ENCODE measurements around the gene CD70.
A peak's percentile ranks its signal among the peaks of the same experiment; 100 is the strongest.
"Not testable (repeated sequence)": the region's sequence is repeated elsewhere in the genome, so short reads cannot be mapped to it uniquely, and the experiment has no call there.

CD70 gene, protein sequence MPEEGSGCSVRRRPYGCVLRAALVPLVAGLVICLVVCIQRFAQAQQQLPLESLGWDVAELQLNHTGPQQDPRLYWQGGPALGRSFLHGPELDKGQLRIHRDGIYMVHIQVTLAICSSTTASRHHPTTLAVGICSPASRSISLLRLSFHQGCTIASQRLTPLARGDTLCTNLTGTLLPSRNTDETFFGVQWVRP

DNA sequence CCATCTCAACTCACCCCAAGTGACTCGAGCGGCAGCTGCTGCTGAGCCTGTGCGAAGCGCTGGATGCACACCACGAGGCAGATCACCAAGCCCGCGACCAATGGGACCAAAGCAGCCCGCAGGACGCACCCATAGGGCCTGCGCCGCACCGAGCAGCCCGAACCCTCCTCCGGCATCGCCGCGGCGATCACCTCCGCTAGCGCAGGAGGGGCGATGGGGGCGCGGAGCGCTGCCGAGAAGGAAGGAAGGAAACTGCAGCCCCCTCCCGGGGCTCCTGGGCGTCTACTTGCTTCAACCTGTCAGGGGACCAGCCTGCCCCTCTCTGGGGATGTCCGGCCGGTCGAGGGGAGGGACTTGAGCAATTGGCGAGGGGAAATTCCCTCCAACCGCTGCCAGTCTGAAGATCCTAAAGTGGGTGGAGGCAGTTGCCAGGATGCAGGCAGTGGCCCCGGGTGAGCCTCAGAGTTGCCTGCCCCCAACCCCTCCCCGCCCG lies at the start of gene CD70:
TSS of gene CD70 (minus strand) at position 324 of the 493 bp plus-strand sequence. CDS start at position 176, 148 bp downstream.
- no peak for DNase-seq

DNA sequence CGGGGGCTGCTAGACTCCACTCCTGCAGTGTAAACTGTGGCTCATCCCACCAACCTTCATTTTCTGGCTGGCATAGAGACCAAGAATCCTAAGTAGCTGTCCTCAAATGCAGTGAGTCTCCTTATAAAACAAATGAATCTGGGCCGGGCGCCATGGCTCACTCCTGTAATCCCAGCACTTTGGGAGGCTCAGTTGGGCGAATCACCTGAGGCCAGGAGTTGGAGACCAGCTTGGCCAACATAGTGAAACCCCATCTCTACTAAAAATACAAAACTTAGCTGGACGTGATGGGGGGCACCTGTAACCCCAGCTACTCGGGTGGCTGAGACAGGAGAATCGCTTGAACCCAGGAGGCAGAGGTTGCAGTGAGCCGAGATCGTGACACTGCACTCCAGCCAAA lies 49.4 kb upstream of the CD70 start:
- not testable (repeated sequence) for DNase-seq

DNA sequence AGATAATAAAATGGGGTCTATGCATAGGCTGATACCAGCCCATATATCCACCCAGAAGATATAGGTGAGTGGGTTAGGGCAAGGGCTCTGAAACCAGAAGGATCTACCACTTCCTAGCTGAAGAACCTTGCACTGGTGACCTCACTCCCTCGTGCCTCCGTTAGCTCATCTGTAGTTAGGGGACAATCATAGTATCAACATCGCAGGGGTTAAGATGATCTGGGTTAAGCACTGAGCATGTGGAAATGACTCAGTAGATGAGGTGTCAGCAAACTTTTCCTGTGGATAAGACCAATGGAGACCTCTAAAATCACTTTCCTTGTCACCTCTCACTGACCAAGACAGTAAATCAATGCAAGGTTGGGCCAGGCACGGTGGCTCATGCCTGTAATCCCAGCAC lies 48.5 kb upstream of the CD70 start:
- DNase-seq, result no peak

DNA sequence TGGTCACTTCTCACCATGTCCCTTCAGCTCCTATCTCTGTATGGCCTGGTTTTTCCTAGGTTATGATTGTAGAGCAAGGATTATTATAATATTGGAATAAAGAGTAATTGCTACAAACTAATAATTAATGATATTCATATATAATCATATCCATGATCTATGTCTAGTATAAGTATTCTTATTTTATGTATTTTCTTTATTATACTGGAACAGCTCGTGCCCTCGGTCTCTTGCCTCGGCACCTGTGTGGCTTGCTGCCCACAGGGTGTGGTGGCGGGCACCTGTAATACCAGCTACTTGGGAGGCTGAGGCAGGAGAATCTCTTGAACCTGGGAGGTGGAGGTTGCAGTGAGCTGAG lies 42.5 kb upstream of the CD70 start:
- not testable (repeated sequence) for DNase-seq

DNA sequence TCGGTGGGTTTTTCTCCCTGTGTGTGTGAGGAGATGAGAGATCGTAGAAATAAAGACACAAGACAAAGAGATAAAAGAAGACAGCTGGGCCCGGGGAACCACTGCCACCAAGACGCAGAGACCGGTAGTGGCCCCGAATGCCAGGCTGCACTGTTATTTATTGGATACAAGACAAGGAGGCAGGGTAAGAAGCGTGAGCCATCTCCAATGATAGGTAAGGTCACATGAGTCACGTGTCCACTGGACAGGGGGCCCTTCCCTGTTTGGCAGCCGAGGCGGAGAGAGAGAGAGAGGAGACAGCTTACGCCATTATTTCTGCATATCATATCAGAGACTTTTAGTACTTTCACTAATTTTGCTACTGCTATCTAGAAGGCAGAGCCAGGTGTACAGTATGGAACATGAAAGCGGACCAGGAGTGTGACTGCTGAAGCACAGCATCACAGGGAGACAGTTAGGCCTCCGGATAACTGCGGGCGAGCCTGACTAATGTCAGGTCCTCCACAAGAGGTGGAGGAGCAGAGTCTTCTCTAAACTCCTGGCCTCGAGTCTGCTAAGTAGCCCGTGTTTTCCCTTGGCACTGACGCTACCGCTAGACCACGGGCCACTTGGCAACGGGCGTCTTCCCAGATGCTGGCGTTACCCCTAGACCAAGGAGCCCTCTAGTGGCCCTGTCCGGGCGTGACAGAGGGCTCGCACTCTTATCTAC lies 42.0 kb upstream of the CD70 start:
- not testable (repeated sequence) for DNase-seq

DNA sequence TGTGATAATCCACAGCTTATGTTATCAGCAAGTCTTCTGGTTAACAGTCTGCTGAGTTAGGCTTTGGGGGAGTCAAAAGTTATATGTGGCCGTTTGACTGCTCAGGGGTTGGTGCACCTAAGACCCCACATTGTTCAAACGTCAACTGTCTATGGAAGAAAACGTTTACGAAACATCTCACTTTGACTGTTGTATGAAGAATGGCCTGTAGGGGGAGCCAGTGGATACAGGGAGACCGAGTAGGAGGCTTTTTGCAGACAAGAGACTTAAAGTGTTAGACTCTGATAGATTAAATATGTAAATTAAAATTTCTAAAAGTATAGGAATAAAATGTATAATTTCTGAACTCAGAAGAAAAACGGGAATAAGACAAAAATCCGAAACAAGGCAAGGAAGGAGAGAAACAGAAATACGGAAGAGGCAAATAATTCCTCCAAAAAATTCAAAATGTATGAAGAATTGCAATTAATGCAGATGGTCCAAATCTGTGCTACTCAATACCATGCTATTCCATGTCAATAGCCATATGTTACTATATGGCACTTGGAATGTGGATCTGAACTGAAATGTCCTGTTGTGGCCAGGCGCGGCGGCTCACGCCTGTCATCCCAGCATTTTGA lies 41.2 kb upstream of the CD70 start:
- peak; percentile 30 for DNase-seq

DNA sequence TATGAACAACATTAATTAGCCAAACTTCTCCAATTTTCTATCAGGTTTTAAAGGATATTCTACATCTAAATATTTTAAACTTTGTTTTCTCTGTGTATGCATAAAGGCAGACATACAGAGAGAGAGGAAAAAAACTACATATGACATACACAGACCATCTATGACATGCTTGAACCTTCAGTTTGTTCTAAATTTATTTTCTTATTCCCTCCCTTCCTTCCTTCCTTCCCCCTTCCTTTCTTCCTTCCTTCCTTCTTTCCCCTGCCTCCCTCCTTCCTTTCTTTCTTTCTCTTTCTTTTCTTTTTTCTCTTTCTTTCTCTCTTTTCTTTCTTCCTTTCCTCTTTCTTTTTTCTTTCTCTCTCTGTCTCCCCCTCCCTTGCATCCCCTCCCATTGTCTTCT lies 35.8 kb upstream of the CD70 start:
- no peak for DNase-seq

DNA sequence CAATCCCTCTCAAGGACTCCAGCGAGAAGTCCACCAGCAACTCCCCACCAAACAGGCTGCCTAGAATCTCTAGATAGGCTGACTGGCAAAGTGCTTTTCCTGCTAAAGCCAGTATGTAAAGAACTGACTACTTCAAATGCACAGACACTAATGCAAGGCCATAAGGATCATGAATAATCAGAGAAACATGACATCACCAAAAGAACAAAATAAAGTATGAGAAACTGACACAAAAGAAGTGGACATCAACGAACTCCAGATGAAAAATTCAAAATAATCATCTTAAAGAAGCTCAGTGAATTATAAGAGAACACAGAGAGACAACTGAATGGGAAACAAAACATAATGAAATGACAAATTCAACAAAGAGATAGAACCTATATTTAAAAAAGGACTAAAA lies 26.4 kb upstream of the CD70 start:
- no peak for DNase-seq

DNA sequence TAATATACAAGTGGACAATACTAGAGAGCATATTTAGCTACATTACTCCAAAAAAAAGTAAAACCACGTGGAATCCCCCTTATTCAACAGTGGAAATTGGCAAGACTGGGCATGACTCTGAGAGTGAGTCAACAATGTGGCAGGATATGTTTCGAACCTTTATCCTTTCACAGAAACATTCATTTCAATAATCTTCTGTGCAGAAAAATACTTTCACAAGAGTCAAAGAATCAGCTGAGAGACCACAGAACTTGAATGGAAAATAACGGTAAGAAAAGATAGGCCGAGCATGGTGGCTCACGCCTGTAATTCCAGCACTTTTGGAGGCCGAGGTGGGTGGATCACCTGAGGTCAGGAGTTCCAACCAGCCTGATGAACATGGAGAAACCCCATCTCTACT lies 25.1 kb upstream of the CD70 start:
- DNase-seq, result no peak

DNA sequence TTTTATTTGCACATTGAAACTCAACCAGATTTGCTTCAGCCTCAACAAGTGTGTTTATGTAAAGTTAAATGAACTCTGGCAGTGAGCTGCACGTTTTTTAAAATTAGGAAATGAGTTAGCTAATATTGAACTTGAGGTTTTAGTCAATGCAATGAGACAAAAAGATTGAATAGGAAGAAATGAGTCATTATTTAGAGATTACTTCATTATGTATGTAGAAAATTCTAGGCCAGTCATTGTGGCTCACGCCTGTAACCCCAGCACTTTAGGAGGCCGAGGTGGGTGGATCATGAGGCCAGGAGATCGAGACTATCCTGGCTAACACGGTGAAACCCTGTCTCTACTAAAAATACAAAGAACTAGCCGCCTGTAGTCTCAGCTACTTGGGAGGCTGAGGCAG lies 22.8 kb upstream of the CD70 start:
- DNase-seq, result no peak

DNA sequence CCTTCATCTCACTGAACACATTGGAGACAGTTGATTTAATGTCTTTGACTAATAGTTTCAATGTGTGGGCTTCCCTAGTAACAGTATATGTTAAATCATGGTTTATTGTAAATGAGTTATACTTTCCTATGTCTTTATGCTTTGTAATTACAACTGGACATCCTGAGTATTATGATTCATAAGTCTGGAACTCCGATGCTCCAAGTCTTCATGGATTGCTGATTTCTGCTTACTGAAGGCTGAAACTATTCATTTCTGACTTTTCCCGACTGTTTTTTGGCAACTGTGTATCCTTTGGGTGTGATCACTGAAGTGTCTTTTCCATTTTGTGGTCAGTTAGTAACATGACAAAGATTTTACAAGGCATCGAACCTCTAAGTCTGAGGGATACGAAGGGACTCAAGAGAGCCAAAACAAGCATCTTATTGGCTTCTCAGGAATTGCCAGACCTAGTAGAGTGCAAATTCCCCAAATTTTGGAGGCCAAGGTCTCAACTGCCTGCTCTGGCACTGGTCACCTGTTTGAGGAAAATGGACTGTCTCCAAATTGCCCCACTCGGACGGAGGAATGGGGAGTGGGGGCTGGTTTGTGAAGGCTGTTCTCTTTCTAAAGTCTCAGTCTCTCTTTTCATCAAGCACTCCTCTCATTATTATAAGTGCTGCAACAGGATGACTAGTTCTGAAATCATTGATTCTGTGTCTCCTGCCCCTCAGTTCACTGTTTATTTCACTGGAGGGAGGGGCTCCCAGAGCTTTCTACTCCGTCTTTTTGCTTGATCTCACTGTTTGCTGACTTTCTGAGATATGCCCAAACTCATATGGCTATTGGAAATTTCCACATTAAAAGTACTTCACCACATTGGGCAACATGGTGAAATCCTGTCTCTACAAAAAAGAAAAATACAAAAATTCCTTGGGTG lies 20.2 kb upstream of the CD70 start:
- no peak for DNase-seq

DNA sequence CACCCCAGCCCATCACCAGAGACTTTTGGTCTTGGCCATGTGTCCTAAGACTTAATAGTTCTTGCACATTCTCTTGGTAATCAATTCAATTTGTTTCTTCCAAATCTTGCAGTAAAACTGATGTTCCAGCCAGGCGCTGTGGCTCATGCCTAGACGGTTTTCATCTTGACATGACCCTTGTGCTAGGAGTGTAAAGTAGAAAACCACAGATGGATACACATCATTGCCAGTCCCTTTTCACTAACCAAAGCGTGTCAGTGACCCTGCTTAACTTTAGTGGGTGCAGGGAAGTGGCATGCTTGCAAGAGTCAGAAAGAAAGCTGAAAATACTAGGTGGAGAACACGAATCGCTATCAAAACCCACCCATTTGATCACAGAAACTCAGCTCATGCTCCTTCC lies 18.0 kb upstream of the CD70 start:
- DNase-seq, result no peak

DNA sequence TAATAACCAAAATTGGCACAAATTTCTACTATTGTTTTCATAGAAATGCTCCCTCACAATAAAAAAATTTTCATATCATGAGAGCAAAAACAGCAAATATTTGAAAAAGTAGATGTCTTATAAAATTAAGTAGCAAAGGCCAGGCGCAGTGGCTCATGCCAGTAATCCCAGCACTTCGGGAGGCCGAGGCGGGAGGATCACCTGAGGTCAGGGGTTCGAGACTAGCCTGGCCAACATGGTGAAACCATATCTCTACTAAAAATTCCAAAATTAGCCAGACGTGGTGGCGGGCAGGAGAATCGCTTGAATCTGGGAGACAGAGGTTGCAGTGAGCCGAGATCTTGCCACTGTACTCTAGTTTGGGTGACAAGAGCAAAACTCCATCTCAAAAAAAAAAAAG lies 17.2 kb upstream of the CD70 start:
- DNase-seq, result not testable (repeated sequence)

DNA sequence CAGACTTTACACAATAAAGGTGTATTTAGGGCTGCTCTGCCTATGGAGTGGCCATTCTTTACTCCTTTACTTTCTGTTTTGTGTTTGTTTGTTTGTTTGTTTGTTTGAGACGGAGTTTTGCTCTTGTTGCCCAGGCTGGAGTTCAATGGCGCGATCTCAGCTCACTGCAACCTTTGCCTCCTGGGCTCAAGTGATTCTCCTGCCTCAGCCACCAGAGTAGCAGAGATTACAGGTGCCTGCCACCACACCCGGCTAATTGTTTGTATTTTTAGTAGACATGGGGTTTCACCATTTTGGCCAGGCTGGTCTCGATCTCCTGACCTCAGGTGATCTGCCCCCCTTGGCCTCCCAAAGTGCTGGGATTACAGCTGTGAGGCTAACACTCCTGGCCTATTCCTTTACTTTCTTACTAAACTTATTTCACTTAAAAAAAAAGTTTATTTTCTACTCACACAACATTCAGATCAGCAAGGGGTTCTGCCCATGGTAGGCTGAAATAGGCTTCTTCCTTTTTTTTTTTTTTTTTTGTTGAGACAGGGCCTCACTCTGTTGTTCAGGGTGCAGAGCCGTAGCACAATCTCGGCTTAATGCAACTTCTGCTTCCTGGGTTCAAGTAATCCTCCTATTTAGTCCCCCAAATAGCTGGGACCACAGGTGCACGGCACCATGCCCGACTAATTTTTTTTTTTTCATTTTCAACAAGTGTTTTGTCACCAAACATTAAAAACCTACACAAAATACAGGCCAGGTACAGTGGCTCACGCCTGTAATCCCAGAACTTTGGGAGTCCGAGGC lies 15.5 kb upstream of the CD70 start:
- DNase-seq, result not testable (repeated sequence)

DNA sequence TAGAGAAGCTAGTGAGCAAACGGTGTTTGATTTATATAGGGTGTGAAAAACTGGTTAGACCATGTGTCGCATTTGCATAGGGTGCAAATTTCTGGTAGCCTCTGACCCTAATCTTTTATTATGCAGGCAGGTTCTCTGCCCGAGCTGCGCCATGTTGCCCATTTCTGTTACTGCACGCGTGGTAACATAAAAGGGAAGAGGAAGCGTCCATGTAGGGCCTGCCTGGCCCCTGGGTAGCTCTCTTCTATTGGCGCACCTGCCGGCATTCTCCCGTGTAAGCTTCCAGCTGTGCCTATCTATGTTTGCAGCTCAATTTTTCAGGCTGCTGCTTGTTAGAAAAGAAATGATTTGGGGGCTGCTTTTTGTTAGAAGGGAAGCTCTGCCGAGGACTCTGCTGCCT lies 14.0 kb upstream of the CD70 start:
- no peak for DNase-seq

DNA sequence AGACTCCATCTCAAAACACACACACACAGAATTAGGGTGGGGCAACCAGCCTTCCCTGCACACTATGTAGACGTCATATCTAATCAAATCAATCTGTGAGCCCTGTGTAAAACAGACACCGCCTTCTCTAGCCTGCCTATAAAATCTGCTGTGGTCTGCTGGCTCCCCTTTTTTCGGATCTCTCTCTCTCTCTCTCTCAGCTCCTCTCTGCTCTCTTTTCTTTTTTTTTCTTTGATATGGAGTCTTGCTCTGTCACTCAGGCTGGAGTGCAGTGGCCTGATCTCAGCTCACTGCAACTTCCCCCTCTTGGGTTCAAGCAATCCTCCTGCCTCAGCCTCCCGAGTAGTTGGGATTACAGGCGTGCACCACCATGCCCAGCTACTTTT lies 11.8 kb upstream of the CD70 start:
- no peak for DNase-seq

DNA sequence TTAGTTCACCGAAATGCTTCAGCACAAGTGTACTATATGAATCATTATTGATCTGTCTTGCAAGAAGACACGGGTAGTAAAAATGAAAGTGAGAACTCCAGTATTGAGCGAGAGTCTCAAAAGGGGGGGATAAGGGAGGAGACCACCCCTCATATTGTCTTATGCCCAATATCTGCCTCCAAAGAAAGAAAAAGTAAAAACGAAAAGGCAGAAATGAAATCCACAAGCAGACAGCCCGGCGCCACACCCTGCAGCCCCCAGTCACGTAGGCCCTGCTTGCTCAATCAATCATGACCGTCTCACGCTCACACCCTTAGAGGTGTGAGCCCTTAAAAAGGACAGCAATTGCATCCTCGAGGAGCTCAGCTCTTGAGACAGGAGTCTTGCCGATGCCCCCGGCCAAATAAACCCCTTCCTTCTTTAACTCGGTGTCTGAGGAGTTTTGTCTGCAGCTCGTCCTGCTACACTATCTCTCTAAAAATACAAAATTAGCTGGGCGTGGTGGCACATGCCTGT lies 10.6 kb upstream of the CD70 start:
- DNase-seq, result not testable (repeated sequence)

DNA sequence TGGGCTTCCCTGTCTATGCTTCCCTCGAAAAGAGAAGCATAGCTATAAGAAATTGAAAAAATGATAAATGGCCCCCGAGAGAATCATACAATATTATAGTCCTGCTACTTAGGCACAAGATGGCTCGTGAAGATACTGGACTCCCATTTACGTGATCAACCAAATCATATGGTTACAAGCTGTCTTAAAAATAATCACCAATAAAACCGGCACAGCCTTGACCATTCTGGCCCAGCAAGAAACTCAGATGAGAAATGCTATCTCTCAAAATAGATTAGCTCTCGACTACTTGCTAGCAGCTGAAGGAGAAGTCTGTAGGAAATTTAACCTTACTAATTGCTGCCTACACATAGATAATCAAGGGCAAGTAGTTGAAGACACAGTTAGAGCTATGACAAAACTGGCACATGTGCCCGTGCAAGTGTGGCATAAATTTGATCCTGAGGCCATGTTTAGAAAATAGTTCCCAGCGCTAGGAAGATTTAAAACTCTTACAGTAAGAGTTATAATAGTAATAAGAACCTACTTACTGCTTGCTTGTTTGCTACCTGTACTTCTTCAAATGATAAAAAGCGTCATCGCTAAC lies 10.1 kb upstream of the CD70 start:
- DNase-seq, result not testable (repeated sequence)

DNA sequence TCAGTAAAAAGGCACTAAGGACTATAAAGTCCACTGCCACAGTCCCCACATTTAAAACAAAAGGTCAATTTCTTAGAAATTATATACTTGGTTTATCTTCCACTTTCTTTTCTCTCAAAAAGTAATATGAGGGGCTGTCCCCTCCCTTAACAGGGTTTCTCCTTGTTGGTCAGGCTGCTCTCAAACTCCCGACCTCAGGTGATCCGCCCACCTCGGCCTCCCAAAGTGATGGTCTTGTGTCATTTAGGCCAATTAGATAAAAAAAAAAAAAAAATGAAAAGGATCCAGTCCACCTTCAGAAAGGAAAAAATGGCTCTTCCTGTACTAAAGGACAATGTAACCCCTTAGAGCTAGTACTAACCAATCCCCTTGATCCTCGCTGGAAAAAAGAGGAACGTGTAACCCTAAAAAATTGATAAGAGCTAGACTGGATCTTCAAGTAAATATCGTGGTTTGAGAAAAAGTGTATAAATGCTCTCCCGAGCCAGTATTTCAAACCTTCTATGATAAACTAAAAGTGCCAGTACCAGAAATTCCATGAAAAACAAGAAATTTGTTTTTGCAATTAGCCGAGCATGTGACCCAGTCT lies 9.0 kb upstream of the CD70 start:
- no peak for DNase-seq

DNA sequence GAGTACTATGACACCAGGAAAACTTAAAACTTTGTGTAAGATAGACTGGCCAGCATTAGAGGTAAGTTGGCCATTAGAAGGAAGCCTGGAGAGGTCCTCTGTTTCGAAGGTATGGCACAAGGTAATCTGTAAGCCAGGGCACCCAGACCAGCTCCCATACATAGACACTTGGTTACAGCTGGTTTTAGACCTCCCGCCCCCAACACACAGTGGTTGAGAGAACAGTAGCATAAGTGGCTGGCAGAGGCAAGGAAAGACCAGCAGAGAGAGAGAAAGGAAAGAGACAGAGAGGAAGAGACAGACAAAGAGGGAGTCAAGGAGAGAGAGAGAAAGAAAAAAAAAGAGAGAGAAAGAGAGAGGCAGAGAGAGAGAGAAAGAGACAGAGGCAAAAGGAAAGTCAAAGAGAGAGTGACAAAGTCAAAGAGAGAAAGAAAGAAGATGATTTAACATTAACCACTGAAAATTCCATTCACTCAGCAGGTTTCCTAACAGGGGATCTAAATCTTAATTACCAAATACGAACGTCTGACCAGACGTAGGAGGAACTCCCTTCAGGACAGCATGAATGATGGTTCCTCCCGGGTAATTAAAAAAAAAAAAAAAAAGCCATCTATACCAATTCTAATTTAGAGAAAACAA lies 7.4 kb upstream of the CD70 start:
- DNase-seq, result not testable (repeated sequence)
